ENCODE measurements around the gene RCAN2. TPM values are rescaled to one million over a fixed set of nuclear protein-coding genes. Genes with fewer than 3 reads are reported as not detected.

The RCAN2 gene
- total RNA-seq, 1 experiment from 2014 or later: not detected

- no peaks in the 10 kb centered on the region for H3K9me3 ChIP-seq
- Mint-ChIP-seq H3K4me3 (ENCODE audit: unreplicated experiment) (no peak overlapping the region), H3K9me3 (ENCODE audit: unreplicated experiment) (no peaks in the 10 kb centered on the region), H3K27me3 (ENCODE audit: insufficient read depth, unreplicated experiment) (no peaks in the 10 kb centered on the region), H3K36me3 (ENCODE audit: insufficient read depth, unreplicated experiment) (no peaks in the 10 kb centered on the region), H3K27ac (ENCODE audit: unreplicated experiment) (no peak overlapping the region), H3K4me1 (ENCODE audit: low read depth, unreplicated experiment) (no peaks in the 10 kb centered on the region)
- no peaks in the 10 kb centered on the region for H3K4me1 ChIP-seq
- no TSS peak for BruUV-seq (replicated peaks)
- ChIA-PET POLR2A (no interaction called here), CTCF (no interaction called here)
- no peaks in the 10 kb centered on the region for H3K27me3 ChIP-seq (replicated peaks; ENCODE audit: control insufficient read depth, insufficient read depth, low read length)
- DNase-seq: no peak
- no peak overlapping the region for H3K4me3 ChIP-seq (ENCODE audit: low read depth, low read length)
- H3K36me3 ChIP-seq (ENCODE audit: control insufficient read depth, insufficient read depth, low read length): no peaks in the 10 kb centered on the region
- no peak for TF ChIP-seq CTCF (IDR thresholded peaks at IDR 0.05; ENCODE audit: insufficient read depth in 1 of 2, low read depth in 1 of 2, low read length in 1 of 2, severe bottlenecking in 1 of 2, unreplicated experiment in 1 of 2)
- intact Hi-C loops (cut with micrococcal nuclease; ENCODE audit: unreplicated experiment): no loop called here
Measured at GRCh38 chr6:46513533-46513932, 22.3 kb upstream of the RCAN2 start.

GRCh38 chr6:46511320-46511719, 20.1 kb upstream of the RCAN2 start:
- H3K4me1 Mint-ChIP-seq (ENCODE audit: low read depth, unreplicated experiment): no peaks in the 10 kb centered on the region
- ChIA-PET CTCF (no interaction called here), POLR2A (no interaction called here)
- H3K4me1 ChIP-seq: no peaks in the 10 kb centered on the region
- H3K4me3 ChIP-seq (ENCODE audit: low read depth, low read length): no peak overlapping the region
- no TSS peak for BruUV-seq (replicated peaks)
- no peaks in the 10 kb centered on the region for H3K27me3 Mint-ChIP-seq (ENCODE audit: insufficient read depth, unreplicated experiment)
- H3K36me3 Mint-ChIP-seq (ENCODE audit: insufficient read depth, unreplicated experiment): no peaks in the 10 kb centered on the region
- intact Hi-C loops (cut with micrococcal nuclease; ENCODE audit: unreplicated experiment): no loop called here
- H3K9me3 Mint-ChIP-seq (ENCODE audit: unreplicated experiment): no peaks in the 10 kb centered on the region
- no peak overlapping the region for H3K4me3 Mint-ChIP-seq (ENCODE audit: unreplicated experiment)
- no peaks in the 10 kb centered on the region for H3K27me3 ChIP-seq (replicated peaks; ENCODE audit: control insufficient read depth, insufficient read depth, low read length)
- TF ChIP-seq CTCF (IDR thresholded peaks at IDR 0.05; ENCODE audit: insufficient read depth in 1 of 2, low read depth in 1 of 2, low read length in 1 of 2, severe bottlenecking in 1 of 2, unreplicated experiment in 1 of 2): no peak
- no peak overlapping the region for H3K27ac Mint-ChIP-seq (ENCODE audit: unreplicated experiment)
- DNase-seq: no peak
- no peaks in the 10 kb centered on the region for H3K36me3 ChIP-seq (ENCODE audit: control insufficient read depth, insufficient read depth, low read length)
- no peaks in the 10 kb centered on the region for H3K9me3 ChIP-seq

- ChIA-PET CTCF (no interaction called here), POLR2A (no interaction called here)
- intact Hi-C loops (cut with micrococcal nuclease; ENCODE audit: unreplicated experiment): no loop called here
- no peaks in the 10 kb centered on the region for H3K36me3 Mint-ChIP-seq (ENCODE audit: insufficient read depth, unreplicated experiment)
- H3K4me1 Mint-ChIP-seq (ENCODE audit: low read depth, unreplicated experiment): no peaks in the 10 kb centered on the region
- no peak overlapping the region for H3K4me3 Mint-ChIP-seq (ENCODE audit: unreplicated experiment)
- TF ChIP-seq CTCF (IDR thresholded peaks at IDR 0.05; ENCODE audit: insufficient read depth in 1 of 2, low read depth in 1 of 2, low read length in 1 of 2, severe bottlenecking in 1 of 2, unreplicated experiment in 1 of 2): no peak
- DNase-seq: no peak
- Histone ChIP-seq H3K4me1 (no peaks in the 10 kb centered on the region), H3K27me3 (replicated peaks; ENCODE audit: control insufficient read depth, insufficient read depth, low read length) (no peaks in the 10 kb centered on the region), H3K36me3 (ENCODE audit: control insufficient read depth, insufficient read depth, low read length) (no peaks in the 10 kb centered on the region), H3K9me3 (no peaks in the 10 kb centered on the region), H3K4me3 (ENCODE audit: low read depth, low read length) (no peak overlapping the region)
- H3K9me3 Mint-ChIP-seq (ENCODE audit: unreplicated experiment): no peaks in the 10 kb centered on the region
- BruUV-seq (replicated peaks): no TSS peak
- no peaks in the 10 kb centered on the region for H3K27me3 Mint-ChIP-seq (ENCODE audit: insufficient read depth, unreplicated experiment)
- H3K27ac Mint-ChIP-seq (ENCODE audit: unreplicated experiment): no peak overlapping the region
Measured at GRCh38 chr6:46510651-46511050, 19.4 kb upstream of the RCAN2 start.

Measured in Caco-2 (cell line).